Natural killer cell (primary cell): Measurements from ENCODE around the gene LSM3. TPM values are rescaled to one million over a fixed set of nuclear protein-coding genes. Genes with fewer than 3 reads are reported as not detected.

Experiments
- ATAC-seq, 3 donors: fragments of 150-1000 bp in 2 of 3; fragments of 200-7000 bp in 1 of 3; cut with Tn5 transposase; 1 replicate in 1 of 3; 2 replicates in 2 of 3; pipeline ENCODE4 v1.10.0; 2021; ENCODE audit warnings: mild to moderate bottlenecking in 2 of 3, moderate library complexity in 2 of 3
- DNase-seq, 2 donors: peaks; one replicate each; pipeline versions ENCODE4 v3.0.0 to v3.0.0-alpha.2; 2013 to 2021; ENCODE audit warnings: mixed read lengths in 1 of 2
- H3K27ac ChIP-seq: one replicate; pipeline ENCODE4 v1.5.1; 2013; ENCODE audit warnings: mild to moderate bottlenecking, low read length
- H3K27me3 ChIP-seq: one replicate; pipeline ENCODE4 v1.6.1; 2013; ENCODE audit warnings: low read length; ENCODE audit not compliant: control insufficient read depth, insufficient read depth
- H3K36me3 ChIP-seq: one replicate; pipeline ENCODE4 v1.6.1; 2013; ENCODE audit warnings: low read length; ENCODE audit not compliant: control insufficient read depth, insufficient read depth
- H3K4me1 ChIP-seq: one replicate; pipeline ENCODE4 v1.6.1; 2013; ENCODE audit warnings: low read length; ENCODE audit not compliant: control insufficient read depth, insufficient read depth
- H3K4me3 ChIP-seq: one replicate; pipeline ENCODE4 v1.5.1; 2013; ENCODE audit warnings: low read length
- H3K9me3 ChIP-seq: one replicate; pipeline ENCODE4 v1.6.1; 2013; ENCODE audit warnings: low read length; ENCODE audit not compliant: control insufficient read depth, insufficient read depth
- H3K27ac Mint-ChIP-seq, 2 donors: one replicate each; pipeline ENCODE4 v1.8.0; 2022; ENCODE audit warnings: mild to moderate bottlenecking in 2 of 2, mixed read lengths in 2 of 2, moderate library complexity in 1 of 2
- H3K27me3 Mint-ChIP-seq, 2 donors: one replicate each; pipeline ENCODE4 v1.8.0; 2022; ENCODE audit warnings: low read depth in 2 of 2, mixed read lengths in 2 of 2
- H3K36me3 Mint-ChIP-seq: one replicate; pipeline ENCODE4 v1.8.0; 2022; ENCODE audit warnings: mixed read lengths
- H3K4me1 Mint-ChIP-seq, 2 donors: one replicate each; pipeline ENCODE4 v1.8.0; 2022; ENCODE audit warnings: mixed read lengths in 2 of 2
- H3K4me3 Mint-ChIP-seq: one replicate; pipeline ENCODE4 v1.8.0; 2022; ENCODE audit warnings: mild to moderate bottlenecking, moderate library complexity, mixed read lengths
- H3K9me3 Mint-ChIP-seq, 2 donors: one replicate each; pipeline ENCODE4 v1.8.0; 2022; ENCODE audit warnings: mixed read lengths in 2 of 2
- WGBS: methylation state at CpG from one replicate; pipeline ENCODE4 v1.1.7; 2013; ENCODE audit warnings: missing lambda C conversion rate; ENCODE audit not compliant: insufficient coverage; 5-methylcytosine and 5-hydroxymethylcytosine counted together
- intact Hi-C: fragments of 100-400 bp; cut with micrococcal nuclease; formaldehyde crosslinking; loops from one replicate; pipeline ENCODE4 v1.14.2; 2022
- total RNA-seq, 4 donors: library from RNA; stranded (reverse); fragments of 120-200 nt in 1 of 4; gene quantifications; one replicate each; pipeline versions ENCODE4 v1.2.3 to v1.2.4, GENCODE V29; 2013 to 2022
- TF ChIP-seq, protein P1 (sequence below): fragments of 200-600 bp; IDR thresholded peaks from one replicate; pipeline ENCODE4 v1.8.0; 2022; ENCODE audit warnings: antibody characterized with exemption

The LSM3 gene
- total RNA-seq, 3 donors from 2014 or later (not counting 1 experiment from before 2014, with no cell fraction given), result 7.6 to 9.1 (median 8.9) TPM

DNA sequence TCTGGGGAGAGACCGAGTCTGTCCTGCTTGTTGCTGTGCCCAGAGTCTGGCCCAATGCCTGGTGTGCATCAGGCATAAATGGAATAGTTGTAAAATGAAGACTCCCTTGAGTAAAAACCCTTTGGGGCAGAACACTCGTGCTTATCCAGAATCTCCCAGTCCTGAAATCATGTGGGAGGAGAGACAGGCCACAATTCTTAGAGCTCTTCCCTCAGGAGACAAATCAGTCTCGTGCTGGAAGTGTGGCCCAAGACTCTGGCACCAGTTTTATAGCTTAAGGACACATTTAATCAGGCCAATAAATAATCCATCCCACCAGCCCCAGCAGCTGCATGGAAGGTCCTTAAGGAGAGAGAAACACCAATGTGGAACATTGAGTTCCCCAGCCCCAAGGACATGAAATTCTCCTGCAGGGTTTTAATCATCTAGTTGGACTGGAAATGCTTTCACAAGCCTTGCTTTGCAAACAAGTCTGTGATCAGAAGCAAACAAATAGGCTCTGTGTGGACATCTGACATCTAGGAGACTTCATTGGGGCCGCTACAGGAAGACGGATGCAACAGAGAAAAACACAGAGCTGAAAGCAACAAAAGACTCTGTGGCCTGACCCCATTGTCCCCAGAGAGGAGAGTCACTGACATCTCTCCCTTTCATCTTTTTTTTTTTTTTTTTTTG, 70.4 kb downstream of the LSM3 start:
- Histone ChIP-seq H3K36me3 (no peaks in the 10 kb centered on the region), H3K27me3 (no peaks in the 10 kb centered on the region), H3K4me3 (no peak overlapping the region), H3K4me1 (no peaks in the 10 kb centered on the region), H3K27ac (no peak overlapping the region), H3K9me3 (no peaks in the 10 kb centered on the region)
- H3K36me3 Mint-ChIP-seq, result no peaks in the 10 kb centered on the region
- WGBS, result 75% methylated on average over 5 of the region's 5 CpGs
- H3K4me1 Mint-ChIP-seq, result no peaks in the 10 kb centered on the region
- H3K4me3 Mint-ChIP-seq, result no peak overlapping the region
- H3K27ac Mint-ChIP-seq, result no peak overlapping the region
- DNase-seq (no peak), ATAC-seq (no peak)
- H3K27me3 Mint-ChIP-seq, result peaks cover 0 to 13% of the 10 kb centered on the region in 2 donors
- TF ChIP-seq, protein P1, sequence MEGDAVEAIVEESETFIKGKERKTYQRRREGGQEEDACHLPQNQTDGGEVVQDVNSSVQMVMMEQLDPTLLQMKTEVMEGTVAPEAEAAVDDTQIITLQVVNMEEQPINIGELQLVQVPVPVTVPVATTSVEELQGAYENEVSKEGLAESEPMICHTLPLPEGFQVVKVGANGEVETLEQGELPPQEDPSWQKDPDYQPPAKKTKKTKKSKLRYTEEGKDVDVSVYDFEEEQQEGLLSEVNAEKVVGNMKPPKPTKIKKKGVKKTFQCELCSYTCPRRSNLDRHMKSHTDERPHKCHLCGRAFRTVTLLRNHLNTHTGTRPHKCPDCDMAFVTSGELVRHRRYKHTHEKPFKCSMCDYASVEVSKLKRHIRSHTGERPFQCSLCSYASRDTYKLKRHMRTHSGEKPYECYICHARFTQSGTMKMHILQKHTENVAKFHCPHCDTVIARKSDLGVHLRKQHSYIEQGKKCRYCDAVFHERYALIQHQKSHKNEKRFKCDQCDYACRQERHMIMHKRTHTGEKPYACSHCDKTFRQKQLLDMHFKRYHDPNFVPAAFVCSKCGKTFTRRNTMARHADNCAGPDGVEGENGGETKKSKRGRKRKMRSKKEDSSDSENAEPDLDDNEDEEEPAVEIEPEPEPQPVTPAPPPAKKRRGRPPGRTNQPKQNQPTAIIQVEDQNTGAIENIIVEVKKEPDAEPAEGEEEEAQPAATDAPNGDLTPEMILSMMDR, result no peak
- H3K9me3 Mint-ChIP-seq, result no peaks in the 10 kb centered on the region
- intact Hi-C loops, result no loop called here

Other genes starting within 250 kb of the LSM3 start
- 1 to 10 TPM; 2.1 to 4.3 (median 3.4) TPM for gene CHCHD4, start 53.9 kb upstream of the LSM3 start, total RNA-seq
- gene TMEM43, start 53.8 kb upstream of the LSM3 start, total RNA-seq, result 10 to 100 TPM; 49.5 to 61.1 (median 54.1) TPM
- gene XPC, start 216 bp upstream of the LSM3 start, total RNA-seq, result 10 to 100 TPM; 45.5 to 62.1 (median 50.0) TPM
- gene SLC6A6, start 223.8 kb downstream of the LSM3 start, total RNA-seq, result 10 to 100 TPM; 43.7 to 55.4 (median 50.1) TPM